ENCODE data around the gene CEP170B.
"Not testable (repeated sequence)": the region's sequence is repeated elsewhere in the genome, so short reads cannot be mapped to it uniquely, and the experiment has no call there.

CEP170B gene

DNA sequence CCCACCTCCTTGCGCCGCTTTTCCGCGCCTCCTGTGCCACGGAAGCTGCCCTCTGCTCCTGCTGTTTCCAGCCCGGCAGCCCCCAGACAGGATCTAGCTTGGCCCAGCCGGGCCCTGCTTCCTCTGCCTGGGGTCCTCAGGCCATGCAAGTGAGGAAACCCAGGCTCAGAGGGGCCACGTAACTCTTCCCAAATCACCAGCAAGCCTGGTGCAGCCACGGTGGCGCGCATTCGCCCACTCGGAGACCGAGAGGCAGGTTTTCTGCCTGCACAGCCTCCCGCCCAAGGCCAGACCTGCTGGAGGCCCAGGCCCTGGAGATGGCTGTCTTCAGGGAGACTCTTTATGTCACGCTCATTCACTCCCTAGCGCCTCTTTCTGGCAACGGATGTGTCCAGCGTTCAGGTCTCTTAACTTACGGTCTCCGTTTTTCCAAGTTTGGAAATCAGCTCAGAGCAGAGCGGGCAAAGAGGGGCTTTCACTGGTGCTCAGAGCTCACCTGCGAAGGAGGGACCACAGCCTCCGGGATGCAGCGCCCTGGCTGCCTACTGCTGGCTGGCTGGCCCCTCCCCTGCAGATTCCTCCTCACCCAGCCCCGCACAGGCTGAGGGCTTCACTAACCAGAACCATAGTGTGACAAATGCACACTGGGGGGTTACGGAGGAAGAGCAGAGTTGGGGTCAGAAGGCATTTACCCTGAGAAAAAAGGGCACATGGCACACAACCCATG is 20.6 kb upstream of the CEP170B start:
- DNase-seq (ENCODE audit: low spot score), result no peak

DNA sequence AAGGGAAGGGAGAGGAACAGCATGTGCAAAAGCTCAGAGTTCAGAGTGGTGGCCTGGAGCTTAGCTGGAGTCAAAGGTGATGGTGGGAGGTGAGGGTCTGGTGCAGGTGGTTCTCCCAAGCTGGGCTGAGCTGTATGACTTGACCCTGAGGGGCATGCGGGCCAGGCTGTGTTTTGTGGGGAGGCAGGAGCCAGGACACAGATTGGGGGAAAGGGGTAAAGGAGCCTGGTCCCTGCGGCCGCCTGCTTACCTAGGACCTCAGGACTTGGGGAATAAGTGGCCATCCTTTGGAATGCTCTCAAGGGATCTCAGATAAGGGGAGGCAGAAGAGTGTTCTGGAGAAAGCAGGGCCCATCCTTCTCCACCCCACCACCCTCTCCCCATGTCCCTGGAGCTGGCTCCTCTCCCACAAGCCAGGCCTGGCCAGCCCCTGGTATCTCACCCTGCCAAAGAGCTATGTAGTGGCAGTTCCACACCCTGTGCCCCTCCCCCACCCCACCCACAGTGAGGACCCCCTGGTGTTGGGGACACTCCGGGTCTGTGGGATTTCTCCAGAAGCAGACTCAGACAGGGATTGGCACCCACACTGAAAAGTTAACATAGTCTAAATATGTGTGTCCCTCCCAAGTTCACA is 19.9 kb upstream of the CEP170B start:
- DNase-seq (ENCODE audit: low spot score), result no peak

DNA sequence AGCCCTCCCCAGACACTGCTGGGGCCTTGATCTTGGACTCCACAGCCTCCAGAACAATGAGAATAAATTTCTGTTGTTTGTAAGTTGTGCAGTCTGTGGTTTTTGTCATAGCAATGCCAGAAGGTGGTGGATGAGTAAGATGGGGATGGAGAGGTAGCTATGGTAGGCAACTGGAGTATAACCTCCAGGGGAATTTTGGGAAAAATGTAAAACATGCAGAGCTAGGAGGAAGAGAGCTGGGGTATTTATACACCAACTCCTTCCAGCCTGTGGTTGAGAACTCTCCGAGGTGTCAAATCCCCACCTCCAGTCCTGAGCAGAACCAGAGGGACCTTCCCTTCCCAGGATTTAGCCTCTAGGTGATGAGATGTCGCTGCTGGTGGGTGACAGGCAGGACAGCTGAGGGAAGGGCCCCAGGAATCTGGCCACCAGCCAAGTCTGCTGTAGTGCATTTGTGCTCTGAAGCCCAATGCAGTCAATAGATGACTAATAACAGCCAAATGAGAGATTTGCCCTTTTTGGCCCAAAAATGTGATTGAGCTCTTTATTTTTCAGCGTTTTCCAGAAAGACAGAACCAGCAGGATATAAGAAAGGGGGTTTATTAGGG is 19.1 kb upstream of the CEP170B start:
- no peak for DNase-seq (ENCODE audit: low spot score)

DNA sequence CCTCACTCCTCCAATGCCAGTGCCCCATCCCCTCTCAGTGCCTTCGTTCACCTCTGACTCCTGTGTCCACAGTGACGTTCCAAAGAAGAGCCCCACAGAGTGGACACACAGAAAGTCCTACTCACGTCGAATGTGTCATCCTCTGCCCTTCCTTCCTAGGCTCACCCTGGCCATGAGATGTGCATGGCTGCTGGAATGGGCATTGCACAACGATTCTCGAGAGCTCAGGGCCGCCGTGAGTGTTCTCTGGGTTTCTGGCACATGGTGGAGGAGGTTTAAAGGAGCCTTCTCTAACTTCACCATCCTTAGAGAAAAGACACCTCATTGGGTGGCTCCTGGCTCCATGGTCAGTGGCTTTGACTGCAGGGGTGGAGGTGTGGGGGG is 12.8 kb upstream of the CEP170B start:
- DNase-seq (ENCODE audit: low spot score), result peak; percentile 29

DNA sequence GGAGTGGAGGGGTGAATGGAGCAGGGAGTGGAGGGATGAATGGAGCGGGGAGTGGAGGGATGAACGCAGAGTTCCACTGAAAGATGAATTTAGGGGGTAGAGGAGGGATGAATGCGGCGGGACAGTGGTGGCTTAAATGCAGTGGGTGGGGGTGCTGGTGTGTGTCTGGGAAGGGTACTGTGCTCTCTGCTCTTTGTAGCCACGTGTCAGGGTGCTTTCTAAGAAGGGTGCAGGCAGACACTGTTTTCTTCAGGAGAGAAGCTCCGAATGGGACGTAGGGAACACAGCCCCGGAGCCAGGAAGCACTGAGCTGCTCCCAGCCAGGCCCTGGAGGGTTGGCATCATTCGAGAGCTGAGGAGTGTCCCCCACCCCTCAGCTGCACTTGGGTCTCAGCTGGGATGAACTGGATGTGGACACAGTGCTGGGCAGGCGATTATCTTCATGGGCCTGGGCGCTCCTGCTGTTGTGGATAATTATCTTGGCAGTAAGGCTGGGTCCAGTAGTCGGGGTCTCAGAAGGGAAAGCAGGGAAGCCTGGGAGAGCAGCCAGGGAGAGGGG is 9.5 kb upstream of the CEP170B start:
- DNase-seq (ENCODE audit: low spot score), result no peak

DNA sequence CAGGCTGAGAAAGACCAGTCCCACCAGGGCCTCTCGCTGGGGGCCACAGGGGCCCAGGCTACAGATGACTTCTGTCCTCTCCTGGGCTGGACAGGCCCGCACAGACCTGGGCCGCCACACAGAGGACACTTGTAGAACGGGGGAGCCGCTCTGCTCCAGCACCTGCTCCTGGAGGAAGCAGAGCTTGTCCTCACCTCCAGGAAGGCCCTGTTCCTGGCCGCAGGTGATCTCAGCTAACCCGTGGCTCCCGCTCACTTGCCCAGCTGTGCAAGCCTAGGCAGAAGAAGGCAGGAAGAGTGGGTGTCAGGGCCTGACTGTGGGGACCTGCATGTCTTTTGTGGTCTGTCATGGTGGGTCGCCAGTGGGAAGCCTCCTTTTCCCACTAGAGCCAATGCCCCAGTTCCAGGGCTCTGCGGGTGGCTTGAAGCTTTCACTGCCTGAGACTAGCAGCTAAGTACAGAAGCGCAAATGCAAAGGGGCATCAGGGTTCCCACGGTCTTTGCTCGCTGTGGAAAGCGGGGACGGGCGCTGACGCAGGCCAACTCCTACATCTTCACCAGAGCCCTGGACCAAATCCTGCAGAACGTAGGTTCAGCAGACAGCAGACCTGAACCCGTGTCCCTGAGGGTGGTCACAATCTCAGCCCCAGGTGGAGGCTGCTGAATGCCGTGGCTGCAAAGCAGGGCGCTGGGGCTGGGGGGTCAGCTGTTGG is 8.8 kb upstream of the CEP170B start:
- no peak for DNase-seq (ENCODE audit: low spot score)

DNA sequence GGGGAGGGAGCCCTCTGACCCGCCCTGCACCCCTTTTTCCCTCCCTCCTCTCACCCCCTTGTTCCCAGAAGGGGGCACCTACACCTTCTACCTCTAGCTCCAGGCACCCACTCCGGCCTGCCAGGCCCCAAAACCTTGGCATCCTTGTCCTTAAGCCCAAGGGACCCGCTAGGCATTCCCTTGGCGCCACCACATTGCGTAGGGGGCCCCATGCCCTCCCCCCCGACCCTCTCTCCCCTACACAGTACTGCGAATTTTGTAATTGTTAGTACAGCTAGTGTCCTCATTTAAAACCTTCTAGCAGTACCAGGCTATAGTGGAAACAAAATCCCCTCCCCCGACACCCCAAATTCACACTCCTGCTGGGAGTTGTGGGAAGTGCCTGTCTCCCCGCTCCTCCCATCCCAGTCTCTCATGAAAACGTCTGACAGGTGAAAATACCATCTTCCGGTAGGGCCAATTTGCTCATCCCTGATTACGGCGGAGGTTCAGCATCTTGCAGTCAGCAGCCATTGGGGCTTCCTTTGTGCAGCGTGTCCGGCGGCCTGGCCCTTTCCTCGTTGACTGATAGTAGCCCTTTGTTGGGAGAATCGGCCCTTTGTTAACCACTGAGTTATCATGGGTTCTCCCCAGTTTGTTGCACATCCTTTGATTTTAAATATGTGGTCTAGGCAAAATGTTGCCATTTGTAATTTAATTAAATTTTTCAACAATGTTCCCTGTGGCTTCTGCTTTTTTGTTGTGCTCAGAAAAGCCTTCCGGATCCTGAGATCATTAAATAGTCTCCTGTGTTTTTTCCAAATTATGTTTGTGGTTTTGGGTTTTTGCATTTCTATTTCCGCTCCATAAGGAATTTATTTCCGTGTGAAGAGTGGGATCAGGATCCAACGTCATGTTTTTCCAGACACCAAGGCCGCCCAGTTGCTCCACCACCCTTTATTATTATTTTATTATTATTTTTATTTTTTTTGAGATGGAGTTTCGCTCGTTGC is 7.9 kb upstream of the CEP170B start:
- DNase-seq (ENCODE audit: low spot score), result no peak

DNA sequence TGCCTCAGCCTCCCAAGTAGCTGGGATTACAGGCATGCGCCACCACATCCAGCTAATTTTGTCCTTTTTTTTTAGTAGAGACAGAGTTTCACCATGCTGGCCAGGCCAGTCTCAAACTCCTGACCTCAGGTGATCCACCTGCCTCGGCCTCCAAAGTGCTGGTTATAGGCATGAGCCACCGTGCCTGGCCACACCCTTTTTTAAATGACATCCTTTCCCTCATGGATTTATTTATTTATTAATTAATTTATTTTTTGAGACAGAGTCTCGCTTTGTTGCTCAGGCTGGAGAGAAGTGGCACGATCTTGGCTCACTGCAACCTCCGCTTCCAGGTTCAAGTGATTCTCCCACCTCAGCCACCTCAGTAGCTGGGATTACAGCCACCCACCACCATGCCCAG is 7.1 kb upstream of the CEP170B start:
- DNase-seq (ENCODE audit: low spot score), result not testable (repeated sequence)

DNA sequence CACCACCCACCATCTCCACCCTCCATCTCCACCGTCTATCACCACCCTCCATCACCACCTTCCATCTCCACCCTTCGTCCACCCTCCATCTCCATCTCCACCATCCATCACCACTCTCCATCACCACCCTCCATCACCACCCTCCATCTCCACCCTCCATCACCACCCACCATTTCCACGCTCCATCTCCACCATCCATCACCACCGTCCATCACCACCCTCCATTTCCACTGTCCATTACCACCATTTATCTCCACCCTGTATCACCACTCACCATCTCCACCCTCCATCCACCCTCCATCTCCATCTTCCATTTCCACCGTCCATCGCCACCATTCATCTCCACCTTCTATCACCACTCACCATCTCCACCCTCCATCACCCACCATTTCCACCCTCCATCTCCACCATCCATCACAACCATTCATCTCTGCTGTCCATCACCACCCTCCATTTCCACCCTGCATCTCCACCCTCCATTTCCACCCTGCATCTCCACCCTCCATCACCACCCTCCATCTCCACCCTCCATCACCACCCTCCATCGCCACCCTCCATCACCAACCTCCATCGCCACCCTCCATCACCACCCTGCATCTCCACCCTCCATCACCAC is 6.1 kb upstream of the CEP170B start:
- DNase-seq (ENCODE audit: low spot score), result no peak

DNA sequence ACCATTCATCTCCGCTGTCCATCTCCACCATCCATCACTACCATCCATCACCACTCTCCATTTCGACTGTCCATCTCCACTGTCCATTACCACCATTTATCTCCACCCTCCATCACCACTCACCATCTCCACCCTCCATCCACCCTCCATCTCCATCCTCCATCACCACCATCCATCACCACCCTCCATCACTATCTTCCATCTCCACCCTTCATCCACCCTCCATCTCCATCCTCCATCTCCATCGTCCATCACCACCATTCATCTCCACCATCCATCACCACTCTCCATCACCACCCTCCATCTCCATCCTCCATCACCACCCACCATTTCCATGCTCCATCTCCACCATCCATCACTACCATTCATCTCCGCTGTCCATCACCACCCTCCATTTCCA is 5.2 kb upstream of the CEP170B start:
- DNase-seq (ENCODE audit: low spot score), result no peak

DNA sequence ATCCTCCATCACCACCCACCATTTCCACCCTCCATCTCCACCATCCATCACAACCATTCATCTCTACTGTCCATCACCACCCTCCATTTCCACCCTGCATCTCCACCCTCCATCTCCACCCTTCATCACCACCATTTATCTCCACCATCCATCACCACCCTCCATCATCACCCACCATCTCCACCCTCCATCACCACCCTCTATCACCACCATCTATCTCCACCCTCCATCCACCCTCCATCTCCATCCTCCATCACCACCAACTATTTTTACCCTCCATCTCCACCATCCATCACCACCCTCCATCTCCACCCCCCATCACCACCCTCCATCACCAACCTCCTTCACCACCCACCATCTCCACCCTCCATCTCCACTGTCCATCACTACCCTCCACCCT is 4.7 kb upstream of the CEP170B start:
- DNase-seq (ENCODE audit: low spot score), result no peak

DNA sequence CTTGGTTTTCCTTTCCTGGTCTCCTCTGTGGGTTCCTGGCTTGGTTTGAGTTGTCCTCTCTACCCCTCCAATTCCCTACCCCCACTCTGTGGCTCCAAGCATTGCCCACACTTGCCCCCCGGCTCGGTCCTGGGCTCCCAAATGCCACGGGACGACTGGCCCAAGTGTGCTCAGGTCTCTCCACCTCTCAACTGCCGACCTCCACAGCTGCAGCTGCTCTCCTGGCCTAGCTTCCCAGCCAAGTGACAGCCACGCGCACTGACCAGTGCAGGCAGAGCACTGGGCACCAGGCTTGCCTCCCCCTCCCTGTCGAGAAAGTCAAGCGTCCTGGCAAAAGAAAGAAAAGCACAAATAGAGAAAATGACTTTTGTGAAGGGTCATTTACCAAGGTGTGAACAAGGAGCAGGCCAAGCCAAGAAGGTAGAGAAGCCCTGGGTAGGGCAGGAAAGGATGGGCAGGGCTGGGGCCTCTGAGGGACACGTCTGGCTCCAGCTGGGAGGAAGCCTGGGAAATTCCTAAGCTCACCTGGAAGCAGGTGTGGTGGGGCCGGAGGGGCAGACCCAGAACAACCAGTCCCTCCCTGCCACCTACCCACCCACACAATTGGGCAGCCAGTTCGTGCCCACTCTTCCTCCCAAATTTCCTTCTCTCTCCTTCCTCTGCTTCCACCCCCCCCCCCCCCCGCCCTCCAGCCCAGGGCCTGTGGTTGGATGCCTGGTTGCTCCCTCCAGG is 1.8 kb upstream of the CEP170B start:
- no peak for DNase-seq (ENCODE audit: low spot score)

DNA sequence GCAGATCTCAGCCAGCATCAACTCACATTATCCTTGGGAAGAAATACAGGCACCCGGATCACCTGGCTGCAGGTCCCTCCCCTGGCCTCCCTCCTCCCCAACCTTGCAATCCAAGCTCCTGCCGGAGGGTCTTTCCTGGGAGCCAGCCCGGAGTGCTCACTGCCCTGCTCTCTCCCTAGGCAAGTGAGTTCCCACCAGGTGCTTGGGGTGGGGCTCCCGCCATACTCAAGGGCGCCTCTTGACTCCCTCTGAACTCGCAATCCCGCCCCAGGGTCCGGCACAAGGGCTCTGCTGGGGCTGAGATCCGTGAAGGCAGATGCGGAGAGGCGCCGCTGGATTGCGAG is 1.2 kb upstream of the CEP170B start:
- DNase-seq (ENCODE audit: low spot score), result no peak

DNA sequence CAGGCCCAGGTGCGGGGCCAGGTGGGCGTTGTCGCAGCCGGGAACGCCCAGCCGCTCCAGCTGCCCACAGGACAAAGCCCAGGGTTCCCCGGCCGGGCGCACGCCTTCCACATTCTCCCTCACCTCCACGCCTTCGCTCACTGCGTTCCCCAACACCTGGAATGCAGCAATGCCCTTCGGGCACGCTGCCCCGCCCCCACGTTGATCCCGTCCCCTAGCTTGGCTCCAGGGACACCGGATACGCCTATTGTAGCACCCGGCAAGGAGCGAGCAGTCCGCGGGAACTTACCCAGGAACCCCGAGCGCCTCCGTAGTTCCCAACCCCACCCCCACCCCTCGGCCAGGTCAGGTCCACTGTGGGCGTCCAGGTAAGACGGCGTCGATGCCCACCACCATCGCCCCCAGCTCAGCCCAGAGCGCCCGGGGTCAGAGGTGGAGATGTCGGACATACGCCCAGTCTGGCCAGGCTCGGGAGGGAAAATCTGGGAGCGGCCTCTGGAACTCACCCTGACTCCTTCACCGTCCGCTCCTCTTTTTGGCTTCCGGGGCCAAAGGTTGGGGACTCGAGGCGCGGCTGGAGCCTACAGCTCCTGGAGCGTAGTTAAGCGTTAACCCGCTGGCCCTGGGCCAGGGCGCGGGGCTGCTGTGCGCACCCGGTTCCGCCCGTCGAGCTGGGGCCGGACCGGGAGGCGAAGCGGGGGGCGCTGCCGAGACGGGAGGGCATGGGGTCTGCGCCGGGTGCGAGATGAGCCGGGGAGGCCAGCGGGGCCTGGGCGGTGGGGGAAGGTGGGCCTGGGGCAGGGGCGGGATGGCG is 594 bp upstream of the CEP170B start:
- DNase-seq (ENCODE audit: low spot score), result peak; percentile 94

DNA sequence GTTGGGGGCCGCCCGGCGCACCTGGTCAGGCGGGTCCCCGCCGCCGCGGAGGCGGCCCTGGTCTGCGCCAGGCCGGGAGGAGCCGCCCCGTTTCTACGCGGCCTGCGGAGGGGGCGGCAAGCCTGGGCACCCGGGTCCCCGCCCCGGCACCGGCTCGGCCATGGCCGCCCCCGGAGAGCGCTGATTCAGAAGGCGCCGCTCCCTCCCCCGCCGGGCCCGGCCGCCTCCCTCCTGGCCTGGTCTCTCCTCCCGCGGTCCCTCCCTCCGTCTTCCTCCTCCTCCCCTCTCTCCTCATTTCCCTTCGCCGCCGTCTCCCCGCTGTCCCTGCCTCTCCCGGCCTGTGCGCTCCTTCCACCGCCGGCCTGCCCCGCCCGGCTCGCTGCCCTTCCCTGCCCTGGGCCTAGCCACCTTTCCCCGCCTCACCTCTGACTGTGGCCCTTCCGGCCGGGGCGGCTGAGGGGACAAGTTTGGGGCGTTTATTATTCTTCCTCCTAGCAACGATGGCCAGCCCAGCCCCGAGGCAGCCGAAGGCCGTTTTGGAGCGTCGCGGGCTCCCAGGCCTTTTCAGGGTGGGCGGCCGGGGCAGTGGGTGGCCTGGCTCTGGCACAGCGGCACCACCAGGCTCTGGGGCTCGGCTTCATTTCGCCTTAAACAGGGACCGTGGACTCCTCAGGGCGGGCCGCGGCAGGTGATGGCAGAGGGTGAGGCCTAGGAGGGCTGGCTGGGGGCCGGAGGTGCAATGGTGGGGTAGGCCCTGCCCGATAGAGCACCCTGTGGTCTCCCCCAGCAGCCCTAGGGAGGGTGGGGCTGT is 768 bp downstream of the CEP170B start:
- DNase-seq (ENCODE audit: low spot score), result peak; percentile 61

DNA sequence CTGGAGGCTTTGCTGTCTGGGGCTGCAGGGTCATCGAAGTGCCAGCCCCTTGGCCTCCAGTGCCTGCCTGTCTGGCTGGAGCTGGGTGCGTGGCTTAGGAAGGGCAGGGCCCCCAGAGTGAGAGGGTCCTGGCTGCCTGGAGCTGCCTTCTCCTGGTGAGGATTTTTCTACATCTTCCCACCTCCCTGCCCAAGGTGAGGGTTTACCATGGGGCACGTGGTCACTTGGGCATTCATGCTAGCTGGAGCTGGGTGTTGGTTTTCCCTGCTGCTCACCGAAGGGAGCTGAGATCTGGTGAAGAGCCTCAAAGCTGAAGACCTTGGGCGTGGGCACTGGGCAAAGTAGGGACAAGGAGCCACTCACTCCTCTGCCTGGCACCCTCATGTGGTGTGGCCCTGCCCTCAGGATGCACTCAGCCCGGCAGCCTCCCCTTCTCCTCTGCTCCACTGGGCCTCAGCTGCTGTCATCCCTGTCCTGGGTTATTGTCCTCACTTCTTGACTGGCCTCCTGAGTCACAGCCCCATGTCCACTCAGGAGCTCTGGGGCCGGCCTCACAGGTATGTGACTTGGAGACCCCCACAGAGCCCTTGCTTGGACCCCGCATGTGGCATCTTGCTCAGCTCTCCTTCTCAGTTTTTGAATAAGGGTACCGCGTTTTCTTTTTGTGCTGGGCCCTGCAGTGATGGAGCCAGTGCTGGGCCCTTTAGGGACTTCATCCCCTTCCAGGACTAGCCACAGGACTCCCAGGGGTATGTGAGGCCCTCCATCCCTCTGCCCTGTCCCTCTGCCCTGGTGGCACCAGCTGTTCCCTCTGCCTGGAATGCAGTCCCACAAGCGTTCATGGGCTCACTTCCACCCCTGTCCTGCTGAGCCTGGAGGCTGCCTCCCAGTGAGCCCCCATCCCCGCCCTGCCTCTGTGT is 1.6 kb downstream of the CEP170B start:
- DNase-seq (ENCODE audit: low spot score), result no peak

DNA sequence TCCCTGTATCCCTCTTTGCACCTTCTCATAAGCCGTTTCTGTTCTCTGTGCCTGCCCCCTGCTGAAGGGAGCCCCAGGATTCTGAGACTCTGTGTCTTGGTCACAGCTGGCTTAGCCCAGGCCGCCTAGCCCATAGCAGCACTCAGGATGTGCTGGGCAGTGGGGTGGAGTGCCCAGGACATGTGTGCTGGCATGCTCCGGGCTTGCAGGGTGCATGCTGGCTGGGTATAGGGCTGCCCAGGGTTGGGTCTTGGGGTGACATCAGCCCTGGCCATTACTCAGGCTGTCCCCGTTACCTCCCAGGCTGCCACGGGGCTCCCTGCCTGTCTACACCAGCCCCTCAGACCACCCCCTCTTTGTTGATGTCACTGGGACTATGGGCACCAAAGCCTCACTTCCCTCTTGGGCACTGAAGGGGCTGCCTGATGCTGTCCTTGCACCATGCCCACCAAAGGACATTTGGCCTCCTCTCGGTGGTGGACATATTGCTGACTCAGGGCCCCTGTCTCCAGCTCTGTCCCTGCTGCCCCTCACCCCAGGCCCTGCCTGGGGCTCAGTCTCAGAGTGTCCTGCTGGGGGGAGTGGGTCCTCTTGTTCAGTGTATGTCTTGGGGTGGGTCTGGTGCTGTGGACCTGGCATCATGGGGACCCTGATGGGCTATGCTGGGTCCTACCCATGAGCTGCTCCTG is 2.4 kb downstream of the CEP170B start:
- DNase-seq (ENCODE audit: low spot score), result no peak

Data from SW480 (cell line).